Measurements from ENCODE around the gene LIN54. TPM values are rescaled to one million over a fixed set of nuclear protein-coding genes. Genes with fewer than 3 reads are reported as not detected.
A peak's percentile ranks its signal among the peaks of the same experiment; 100 is the strongest.
"Not testable (repeated sequence)": the region's sequence is repeated elsewhere in the genome, so short reads cannot be mapped to it uniquely, and the experiment has no call there.

Gene LIN54
- total RNA-seq, 3 donors from 2014 or later, result 15.6 to 16.7 (median 15.8) TPM

- DNase-seq (no peak), ATAC-seq (no peak)
- H3K9me3 ChIP-seq, result no peaks in the 10 kb centered on the region
- no peak overlapping the region for H3K4me3 ChIP-seq
- H3K36me3 ChIP-seq (ENCODE audit: low read depth), result no peaks in the 10 kb centered on the region
- intact Hi-C loops (cut with DNase I, micrococcal nuclease), result no loop called here
- TF ChIP-seq, protein P1, sequence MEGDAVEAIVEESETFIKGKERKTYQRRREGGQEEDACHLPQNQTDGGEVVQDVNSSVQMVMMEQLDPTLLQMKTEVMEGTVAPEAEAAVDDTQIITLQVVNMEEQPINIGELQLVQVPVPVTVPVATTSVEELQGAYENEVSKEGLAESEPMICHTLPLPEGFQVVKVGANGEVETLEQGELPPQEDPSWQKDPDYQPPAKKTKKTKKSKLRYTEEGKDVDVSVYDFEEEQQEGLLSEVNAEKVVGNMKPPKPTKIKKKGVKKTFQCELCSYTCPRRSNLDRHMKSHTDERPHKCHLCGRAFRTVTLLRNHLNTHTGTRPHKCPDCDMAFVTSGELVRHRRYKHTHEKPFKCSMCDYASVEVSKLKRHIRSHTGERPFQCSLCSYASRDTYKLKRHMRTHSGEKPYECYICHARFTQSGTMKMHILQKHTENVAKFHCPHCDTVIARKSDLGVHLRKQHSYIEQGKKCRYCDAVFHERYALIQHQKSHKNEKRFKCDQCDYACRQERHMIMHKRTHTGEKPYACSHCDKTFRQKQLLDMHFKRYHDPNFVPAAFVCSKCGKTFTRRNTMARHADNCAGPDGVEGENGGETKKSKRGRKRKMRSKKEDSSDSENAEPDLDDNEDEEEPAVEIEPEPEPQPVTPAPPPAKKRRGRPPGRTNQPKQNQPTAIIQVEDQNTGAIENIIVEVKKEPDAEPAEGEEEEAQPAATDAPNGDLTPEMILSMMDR (IDR thresholded peaks at IDR 0.05), result no peak
- H3K4me1 ChIP-seq (ENCODE audit: low read depth), result peaks cover 9% of the 10 kb centered on the region
Observed at GRCh38 chr4:82988323-82988832, 22.2 kb downstream of the LIN54 start.

GRCh38 chr4:82987519-82987918 is 23.1 kb downstream of the LIN54 start:
- H3K4me1 ChIP-seq (ENCODE audit: low read depth); H3K36me3 ChIP-seq (ENCODE audit: low read depth); H3K4me3 ChIP-seq; DNase-seq; ATAC-seq; intact Hi-C loops (cut with DNase I, micrococcal nuclease); H3K9me3 ChIP-seq: not testable (repeated sequence)

DNA sequence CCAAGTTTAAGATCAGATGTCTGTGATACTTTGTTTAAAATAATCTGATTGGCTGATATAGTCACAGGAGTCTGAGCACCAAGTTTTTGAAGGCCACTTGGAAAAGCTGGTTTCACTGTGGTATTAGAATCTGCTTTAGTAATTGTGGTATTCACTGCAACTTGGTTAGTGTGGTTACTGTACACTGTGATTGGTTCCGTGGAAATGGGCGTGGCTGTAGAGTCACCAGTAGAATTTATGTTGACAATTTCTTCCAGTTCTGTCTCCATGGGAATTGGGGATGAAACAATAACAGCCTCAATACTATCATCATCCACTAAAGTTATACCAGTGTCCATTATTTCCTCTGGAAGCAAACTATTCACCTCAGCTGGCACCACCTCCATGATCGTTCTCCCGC is 26.2 kb downstream of the LIN54 start:
- Histone ChIP-seq H3K4me3 (no peak overlapping the region), H3K9me3 (no peaks in the 10 kb centered on the region), H3K36me3 (ENCODE audit: low read depth) (no peaks in the 10 kb centered on the region), H3K4me1 (ENCODE audit: low read depth) (no peaks in the 10 kb centered on the region)
- DNase-seq, result no peak
- peak; percentile 52 for ATAC-seq
- intact Hi-C loops (cut with DNase I, micrococcal nuclease), result no loop called here
- TF ChIP-seq, protein P1 (IDR thresholded peaks at IDR 0.05), result no peak

- TF ChIP-seq, protein P1 (IDR thresholded peaks at IDR 0.05), result no peak
- Histone ChIP-seq H3K9me3 (no peaks in the 10 kb centered on the region), H3K4me3 (no peak overlapping the region), H3K4me1 (ENCODE audit: low read depth) (no peaks in the 10 kb centered on the region), H3K36me3 (ENCODE audit: low read depth) (no peaks in the 10 kb centered on the region)
- DNase-seq (no peak), ATAC-seq (no peak)
- intact Hi-C loops (cut with DNase I, micrococcal nuclease), result no loop called here
Observed at GRCh38 chr4:82983444-82983843, 27.2 kb downstream of the LIN54 start.

- no peak for DNase-seq
- H3K4me3 ChIP-seq, result no peak overlapping the region
Observed at GRCh38 chr4:82981138-82981537, 29.5 kb downstream of the LIN54 start.

GRCh38 chr4:82975792-82976191 is 34.8 kb downstream of the LIN54 start:
- Histone ChIP-seq H3K9me3 (no peaks in the 10 kb centered on the region), H3K4me3 (no peak overlapping the region), H3K36me3 (ENCODE audit: low read depth) (no peaks in the 10 kb centered on the region), H3K4me1 (ENCODE audit: low read depth) (no peaks in the 10 kb centered on the region)
- intact Hi-C loops (cut with DNase I, micrococcal nuclease), result no loop called here
- no peak for DNase-seq
- TF ChIP-seq, protein P1 (IDR thresholded peaks at IDR 0.05), result no peak
- no peak for ATAC-seq

More at GRCh38 chr4:82981138-82981537, 29.5 kb downstream of the LIN54 start:
- no peaks in the 10 kb centered on the region for H3K4me1 ChIP-seq (ENCODE audit: low read depth)
- H3K36me3 ChIP-seq (ENCODE audit: low read depth), result no peaks in the 10 kb centered on the region
- TF ChIP-seq, protein P1 (IDR thresholded peaks at IDR 0.05), result no peak
- H3K9me3 ChIP-seq, result no peaks in the 10 kb centered on the region
- intact Hi-C loops (cut with DNase I, micrococcal nuclease), result no loop called here
- ATAC-seq, result peak; percentile 87

Data from mucosa of descending colon (tissue), 3 donors.